Mesendoderm (in vitro differentiated cells): ENCODE data around the gene PIEZO2.

Experiments used
- DNase-seq: peaks from one replicate; pipeline ENCODE4 v3.0.0; 2013
- H2AK5ac ChIP-seq: 2 replicates; pipeline ENCODE4 v1.6.1; 2013; ENCODE audit warnings: low read length, inconsistent platforms
- H2BK120ac ChIP-seq: 2 replicates; pipeline ENCODE4 v1.6.1; 2013; ENCODE audit warnings: low read depth, mild to moderate bottlenecking, low read length, moderate library complexity, mixed read lengths
- H2BK15ac ChIP-seq: replicated peaks from 2 replicates; pipeline ENCODE4 v1.6.1; 2013; ENCODE audit warnings: low read depth, mild to moderate bottlenecking, moderate library complexity
- H2BK5ac ChIP-seq: 2 replicates; pipeline ENCODE4 v1.6.1; 2013; ENCODE audit warnings: low read length, inconsistent platforms
- H3K18ac ChIP-seq: 2 replicates; pipeline ENCODE4 v1.6.1; 2013; ENCODE audit warnings: mild to moderate bottlenecking, low read length, mixed read lengths
- H3K23ac ChIP-seq: one replicate; pipeline ENCODE4 v1.6.1; 2013; ENCODE audit warnings: low read length
- H3K27ac ChIP-seq: 2 replicates; pipeline ENCODE4 v1.5.1; 2013; ENCODE audit warnings: low read depth, mild to moderate bottlenecking, inconsistent platforms, low read length, moderate library complexity
- H3K27me3 ChIP-seq: 2 replicates; pipeline ENCODE4 v1.6.1; 2013; ENCODE audit warnings: low read length, control low read depth, mild to moderate bottlenecking, inconsistent platforms; ENCODE audit not compliant: insufficient read depth, poor library complexity
- H3K36me3 ChIP-seq: 2 replicates; pipeline ENCODE4 v1.6.1; 2013; ENCODE audit warnings: low read length, inconsistent platforms; ENCODE audit not compliant: control insufficient read depth, insufficient read depth
- H3K4ac ChIP-seq: one replicate; pipeline ENCODE4 v1.6.1; 2013; ENCODE audit warnings: low read depth, mild to moderate bottlenecking, low read length, moderate library complexity
- H3K4me1 ChIP-seq: 2 replicates; pipeline ENCODE4 v1.6.1; 2013; ENCODE audit warnings: low read depth, low read length, inconsistent platforms; ENCODE audit not compliant: control insufficient read depth
- H3K4me2 ChIP-seq: 2 replicates; pipeline ENCODE4 v1.6.1; 2013; ENCODE audit warnings: low read length
- H3K4me3 ChIP-seq: 2 replicates; pipeline ENCODE4 v1.5.1; 2013; ENCODE audit warnings: mild to moderate bottlenecking, low read length
- H3K56ac ChIP-seq: one replicate; pipeline ENCODE4 v1.6.1; 2013; ENCODE audit warnings: low read length
- H3K79me1 ChIP-seq: 2 replicates; pipeline ENCODE4 v1.6.1; 2013; ENCODE audit warnings: low read length, inconsistent platforms
- H3K79me2 ChIP-seq: 2 replicates; pipeline ENCODE4 v1.6.1; 2013; ENCODE audit warnings: mild to moderate bottlenecking, low read length; ENCODE audit not compliant: control insufficient read depth, insufficient read depth
- H3K9ac ChIP-seq: 2 replicates; pipeline ENCODE4 v1.6.1; 2013; ENCODE audit warnings: low read length, inconsistent platforms
- H4K5ac ChIP-seq: one replicate; pipeline ENCODE4 v1.6.1; 2013; ENCODE audit warnings: low read length
- H4K8ac ChIP-seq: one replicate; pipeline ENCODE4 v1.6.1; 2013; ENCODE audit warnings: low read depth, mild to moderate bottlenecking, control low read depth, low read length, moderate library complexity
- WGBS: extraction: QIAGEN DNeasy Blood & Tissue Kit; methylation state at CpG from one replicate; pipeline ENCODE4 v1.1.7; 2013; ENCODE audit warnings: low lambda C conversion rate, missing lambda C conversion rate; ENCODE audit not compliant: insufficient coverage; ENCODE audit errors: extremely low coverage; 5-methylcytosine and 5-hydroxymethylcytosine counted together

PIEZO2 gene

DNA sequence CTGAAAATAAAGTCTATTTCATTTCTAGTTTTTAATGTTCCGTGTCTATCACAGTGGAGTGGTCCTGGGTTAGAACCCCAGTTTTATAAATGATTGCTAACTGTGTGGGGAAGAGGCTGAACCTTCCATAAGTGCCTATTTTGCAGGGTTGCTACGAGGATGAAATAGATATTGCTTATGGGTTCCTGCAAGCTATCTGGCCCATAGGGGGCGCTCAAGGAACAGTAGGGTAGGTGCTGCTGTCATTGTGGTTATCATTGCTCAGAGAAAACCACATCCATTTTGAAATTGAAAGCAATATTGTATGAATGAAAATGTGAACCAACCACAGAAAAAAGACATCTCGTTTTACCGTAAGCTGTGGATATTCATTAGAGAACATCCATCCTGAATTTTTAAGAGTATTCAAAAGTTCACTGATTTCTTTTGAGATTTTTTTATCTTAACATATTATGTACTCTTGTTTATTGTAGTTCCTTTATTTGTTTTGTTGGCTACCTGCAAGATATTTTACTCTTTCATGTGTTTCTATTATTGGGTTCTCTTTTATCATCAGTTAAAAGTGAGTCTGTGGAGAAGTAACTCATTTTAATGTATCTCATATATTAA, 362.0 kb downstream of the PIEZO2 start:
- Histone ChIP-seq H3K79me2 (no peaks in the 10 kb centered on the region), H4K8ac (no peak overlapping the region), H2BK15ac (no peak overlapping the region), H3K18ac (no peak overlapping the region), H2BK5ac (no peak overlapping the region), H3K9ac (no peak overlapping the region), H3K4me2 (no peak overlapping the region), H2AK5ac (no peak overlapping the region), H3K4ac (no peak overlapping the region), H3K27me3 (no peaks in the 10 kb centered on the region), H3K4me1 (no peaks in the 10 kb centered on the region), H3K4me3 (no peak overlapping the region), H2BK120ac (no peak overlapping the region), H3K79me1 (no peaks in the 10 kb centered on the region), H4K5ac (no peak overlapping the region), H3K56ac (no peak overlapping the region), H3K27ac (no peak overlapping the region), H3K36me3 (no peaks in the 10 kb centered on the region), H3K23ac (no peak overlapping the region)
- peak; percentile 75 for DNase-seq
- WGBS, result no CpG with 5 or more reads among the region's 5 CpGs

DNA sequence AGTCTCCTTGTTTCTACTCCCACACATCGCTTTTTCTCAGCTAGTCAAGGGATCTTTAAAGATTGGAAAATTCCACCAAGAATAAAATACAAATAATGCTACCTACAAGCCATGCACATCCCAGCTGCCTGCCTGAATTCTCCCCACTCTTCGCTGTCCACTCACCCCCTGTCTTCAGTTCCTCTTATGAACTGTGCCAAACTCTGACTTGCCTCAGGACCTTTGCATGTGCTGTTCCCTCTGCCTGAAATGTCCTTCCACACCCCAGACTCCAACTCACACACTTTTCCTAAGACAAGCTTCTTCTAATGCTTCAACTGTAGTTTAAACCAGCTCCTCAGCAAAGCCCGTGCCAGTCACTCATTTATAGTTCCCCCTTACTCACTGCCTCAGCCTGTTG, 363.6 kb downstream of the PIEZO2 start:
- Histone ChIP-seq H2BK120ac (no peak overlapping the region), H2AK5ac (no peak overlapping the region), H3K79me1 (no peaks in the 10 kb centered on the region), H3K36me3 (no peaks in the 10 kb centered on the region), H3K18ac (no peak overlapping the region), H3K79me2 (no peaks in the 10 kb centered on the region), H3K56ac (no peak overlapping the region), H3K27me3 (no peaks in the 10 kb centered on the region), H4K8ac (no peak overlapping the region), H3K27ac (no peak overlapping the region), H3K4me2 (no peak overlapping the region), H4K5ac (no peak overlapping the region), H2BK5ac (no peak overlapping the region), H2BK15ac (no peak overlapping the region), H3K4ac (no peak overlapping the region), H3K4me1 (no peaks in the 10 kb centered on the region), H3K9ac (no peak overlapping the region), H3K4me3 (no peak overlapping the region), H3K23ac (no peak overlapping the region)
- WGBS, result no CpG with 5 or more reads among the region's 3 CpGs
- no peak for DNase-seq

DNA sequence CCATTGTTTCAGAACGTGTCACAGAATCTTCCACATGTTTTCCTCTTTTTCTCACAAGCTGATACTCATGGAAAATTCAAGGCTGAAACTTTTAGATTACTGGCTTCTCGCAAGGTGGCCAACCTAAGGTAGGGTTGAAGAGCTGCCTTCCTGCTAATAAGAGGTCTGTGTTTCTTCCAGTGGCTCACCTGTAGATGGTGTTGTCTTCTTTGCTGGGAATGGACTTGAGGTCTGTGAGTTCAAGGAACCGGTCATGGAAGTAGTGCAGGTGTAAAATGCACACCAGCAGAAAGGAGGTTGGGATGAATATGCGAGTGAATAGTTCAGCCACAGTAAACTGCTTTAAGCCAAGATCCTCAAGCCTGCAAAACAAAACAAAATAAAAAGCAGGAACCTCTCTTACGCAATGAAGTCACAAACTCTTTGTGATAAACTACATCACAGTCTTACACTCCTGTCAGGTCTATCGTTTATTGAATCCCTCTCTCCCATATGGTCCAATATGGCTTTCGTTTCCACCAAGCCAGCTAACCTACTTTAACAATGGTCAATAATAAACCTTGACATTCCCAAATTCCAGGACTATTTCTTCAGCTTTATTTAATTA, 364.7 kb downstream of the PIEZO2 start:
- Histone ChIP-seq H3K4me3 (no peak overlapping the region), H2BK5ac (no peak overlapping the region)
- WGBS, result no CpG with 5 or more reads among the region's 7 CpGs

DNA sequence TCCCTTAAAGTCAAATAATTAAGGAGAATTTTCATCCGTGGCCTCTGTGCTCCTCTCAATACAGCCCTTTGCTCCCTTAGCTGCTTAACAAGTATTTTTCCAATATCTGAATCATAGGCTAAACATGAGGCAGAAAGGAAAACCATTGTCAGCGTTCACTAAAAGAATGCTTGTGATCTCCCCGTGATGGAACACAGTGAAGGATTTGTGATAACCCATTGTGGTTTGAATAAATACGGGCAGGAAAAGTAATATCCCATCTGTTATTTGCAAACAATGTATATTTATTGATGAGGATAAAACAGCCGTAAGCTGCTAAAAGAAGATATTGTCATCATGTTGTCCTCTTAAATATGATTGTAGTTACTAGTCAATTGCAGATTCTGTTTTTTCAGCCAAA, 365.4 kb downstream of the PIEZO2 start:
- Histone ChIP-seq H2AK5ac (no peak overlapping the region), H3K27ac (no peak overlapping the region), H3K18ac (no peak overlapping the region), H3K27me3 (no peaks in the 10 kb centered on the region), H3K23ac (no peak overlapping the region), H3K9ac (no peak overlapping the region), H2BK15ac (no peak overlapping the region), H3K4me2 (no peak overlapping the region), H3K4me3 (no peak overlapping the region), H3K56ac (no peak overlapping the region), H4K5ac (no peak overlapping the region), H3K4ac (no peak overlapping the region), H2BK120ac (no peak overlapping the region), H4K8ac (no peak overlapping the region), H3K4me1 (no peaks in the 10 kb centered on the region), H3K79me1 (no peaks in the 10 kb centered on the region), H3K36me3 (no peaks in the 10 kb centered on the region), H3K79me2 (no peaks in the 10 kb centered on the region), H2BK5ac (no peak overlapping the region)
- WGBS, result no CpG with 5 or more reads among the region's 5 CpGs
- no peak for DNase-seq

More for the DNA sequence above, 364.7 kb downstream of the PIEZO2 start:
- no peaks in the 10 kb centered on the region for H3K36me3 ChIP-seq
- H3K56ac ChIP-seq, result no peak overlapping the region
- no peak overlapping the region for H2BK15ac ChIP-seq
- no peaks in the 10 kb centered on the region for H3K4me1 ChIP-seq
- H3K23ac ChIP-seq, result no peak overlapping the region
- no peak overlapping the region for H4K5ac ChIP-seq
- H3K79me1 ChIP-seq, result no peaks in the 10 kb centered on the region
- no peak overlapping the region for H2BK120ac ChIP-seq
- no peak overlapping the region for H4K8ac ChIP-seq
- H3K79me2 ChIP-seq, result no peaks in the 10 kb centered on the region
- H3K27me3 ChIP-seq, result no peaks in the 10 kb centered on the region
- no peak overlapping the region for H3K4ac ChIP-seq
- no peak overlapping the region for H2AK5ac ChIP-seq
- peak; percentile 32 for DNase-seq
- H3K18ac ChIP-seq, result no peak overlapping the region
- H3K27ac ChIP-seq, result no peak overlapping the region
- no peak overlapping the region for H3K9ac ChIP-seq
- H3K4me2 ChIP-seq, result no peak overlapping the region

DNA sequence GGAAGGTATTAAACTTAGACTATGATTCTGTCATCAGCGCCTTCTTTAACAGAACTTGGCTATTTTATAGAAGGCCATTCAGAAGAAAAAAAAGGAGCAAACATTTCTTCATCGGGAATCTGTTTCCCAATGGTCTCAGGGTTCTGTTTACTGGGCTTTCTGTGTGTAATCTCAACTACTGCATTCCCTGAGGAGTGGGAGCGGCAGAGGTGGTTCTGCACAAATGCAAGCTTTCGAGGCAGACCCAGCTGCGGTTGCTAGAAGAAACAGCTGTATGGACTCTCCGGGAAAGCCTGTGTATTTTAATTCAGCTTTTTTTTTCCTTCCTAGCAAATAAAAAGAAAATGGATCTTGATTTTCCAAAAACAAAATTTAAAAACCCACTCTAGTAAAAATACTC, 372.9 kb downstream of the PIEZO2 start:
- Histone ChIP-seq H3K4me1 (no peaks in the 10 kb centered on the region), H4K5ac (no peak overlapping the region), H2BK15ac (no peak overlapping the region), H3K23ac (no peak overlapping the region), H3K79me1 (no peaks in the 10 kb centered on the region), H3K4me3 (no peak overlapping the region), H3K79me2 (no peaks in the 10 kb centered on the region), H3K4me2 (no peak overlapping the region), H2BK5ac (no peak overlapping the region), H3K27me3 (no peaks in the 10 kb centered on the region), H3K18ac (no peak overlapping the region), H3K56ac (no peak overlapping the region), H3K27ac (no peak overlapping the region), H3K36me3 (no peaks in the 10 kb centered on the region), H4K8ac (no peak overlapping the region), H2BK120ac (no peak overlapping the region), H3K4ac (no peak overlapping the region), H2AK5ac (no peak overlapping the region), H3K9ac (no peak overlapping the region)
- DNase-seq, result no peak
- WGBS, result no CpG with 5 or more reads among the region's 6 CpGs

DNA sequence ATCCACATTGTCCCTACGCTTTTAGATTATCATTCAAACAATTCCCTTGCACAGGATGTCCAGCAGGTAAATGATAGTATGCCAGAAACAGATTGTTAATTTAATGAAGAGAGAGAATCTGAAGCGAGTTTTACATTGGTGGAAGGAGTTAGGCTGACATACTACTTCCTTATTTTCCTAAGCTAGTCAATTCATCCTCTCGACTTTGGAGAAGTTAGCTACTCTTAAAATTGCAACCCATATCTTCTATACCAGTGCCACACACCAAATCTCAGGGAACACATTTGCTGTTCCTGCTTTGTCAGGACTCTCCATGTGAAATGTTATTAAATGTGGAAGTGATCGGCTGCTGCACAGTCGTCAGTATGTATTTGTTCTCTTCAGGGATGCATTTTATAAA, 374.3 kb downstream of the PIEZO2 start:
- Histone ChIP-seq H2BK5ac (no peak overlapping the region), H3K4ac (no peak overlapping the region), H2AK5ac (no peak overlapping the region), H3K4me2 (no peak overlapping the region), H2BK120ac (no peak overlapping the region), H4K8ac (no peak overlapping the region), H3K56ac (no peak overlapping the region), H3K27me3 (no peaks in the 10 kb centered on the region), H4K5ac (no peak overlapping the region), H3K36me3 (no peaks in the 10 kb centered on the region), H3K79me1 (no peaks in the 10 kb centered on the region), H3K9ac (no peak overlapping the region), H2BK15ac (no peak overlapping the region), H3K4me1 (no peaks in the 10 kb centered on the region), H3K4me3 (no peak overlapping the region), H3K23ac (no peak overlapping the region), H3K18ac (no peak overlapping the region), H3K79me2 (no peaks in the 10 kb centered on the region), H3K27ac (no peak overlapping the region)
- no peak for DNase-seq
- no CpG with 5 or more reads among the region's 5 CpGs for WGBS
